OCI-LY1 (cell line): Measurements from ENCODE around the gene XKR7.

Experiments used
- CTCF ChIP-seq: fragments of 200-600 bp; sonication (generic), shearing (Covaris generic); IDR thresholded peaks from 2 replicates; pipeline ENCODE4 v1.5.1; 2017; ENCODE audit warnings: mild to moderate bottlenecking, antibody characterized with exemption, low read length, moderate library complexity, mixed read lengths
- EZH2 ChIP-seq: fragments of 200-600 bp; sonication (generic), shearing (Covaris generic); IDR thresholded peaks from 2 replicates; pipeline ENCODE4 v1.8.0; 2017; ENCODE audit warnings: borderline replicate concordance, mixed run types, mild to moderate bottlenecking, antibody characterized with exemption, low read length, moderate library complexity, mixed read lengths

DNA sequence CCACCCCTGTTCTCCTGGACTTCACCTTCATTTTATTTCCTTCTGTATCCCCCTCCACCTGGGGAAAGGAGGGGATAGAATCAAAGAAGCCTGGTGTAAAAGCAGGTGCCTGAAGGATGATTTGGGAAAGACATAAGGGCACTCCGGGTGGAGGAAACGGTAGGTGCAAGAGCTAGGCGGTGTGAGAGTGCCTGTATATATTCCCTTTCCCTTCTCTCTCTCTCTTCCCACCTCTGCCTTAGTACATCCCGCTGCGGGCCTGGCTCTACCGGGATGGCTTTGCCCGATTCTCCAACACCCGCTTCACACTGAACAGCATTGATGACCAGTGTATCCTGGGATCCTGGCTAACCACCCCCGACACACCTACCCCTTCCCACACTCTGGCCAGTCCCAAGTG is 42.3 kb upstream of the XKR7 start:
- no peak for TF ChIP-seq CTCF
- no peak for TF ChIP-seq EZH2
